NK-92 (cell line): ENCODE measurements around the gene FGFRL1.

ENCODE experiments used
- DNase-seq: peaks from one replicate; lab custom pipeline; 2025; ENCODE audit not compliant: unreplicated experiment; lab: John Stamatoyannopoulos, UW

FGFRL1 gene

GRCh38 chr4:1062419-1062818 lies 51.0 kb downstream of the FGFRL1 start:
- no peak for DNase-seq

GRCh38 chr4:1065732-1066131 lies 54.3 kb downstream of the FGFRL1 start:
- DNase-seq: no peak

- no peak for DNase-seq
These were observed 58.0 kb downstream of the FGFRL1 start for GRCh38 chr4:1069394-1069793.

DNA sequence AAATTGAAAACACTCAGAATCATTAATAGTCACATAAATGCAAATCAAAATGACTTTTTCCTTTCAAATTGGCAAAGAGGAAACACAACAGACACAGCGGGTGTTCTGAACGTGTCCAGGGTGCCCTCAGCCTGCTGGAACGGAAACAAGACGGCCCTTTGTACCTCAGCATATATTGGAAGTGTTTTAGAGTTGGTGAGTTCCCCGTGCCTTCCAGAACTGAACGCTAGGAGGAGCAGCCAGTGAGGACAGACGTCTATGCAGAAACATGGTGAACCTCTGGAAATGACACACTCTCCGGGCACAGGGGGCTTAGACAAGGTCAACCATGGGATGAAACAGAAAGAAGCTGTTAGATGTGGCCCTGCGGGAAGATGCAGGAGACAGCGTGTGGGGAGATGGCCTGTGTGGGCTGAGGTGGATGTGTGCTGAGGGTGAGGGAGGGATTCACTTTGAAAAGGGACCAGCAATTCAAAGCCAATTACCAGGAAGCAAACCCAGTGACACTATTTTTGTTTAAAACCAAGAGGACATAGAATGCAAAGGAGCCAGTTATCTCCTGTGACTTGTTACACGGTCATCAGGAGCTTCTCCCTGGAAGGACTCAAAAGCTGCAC lies 61.5 kb downstream of the FGFRL1 start:
- DNase-seq: no peak

DNA sequence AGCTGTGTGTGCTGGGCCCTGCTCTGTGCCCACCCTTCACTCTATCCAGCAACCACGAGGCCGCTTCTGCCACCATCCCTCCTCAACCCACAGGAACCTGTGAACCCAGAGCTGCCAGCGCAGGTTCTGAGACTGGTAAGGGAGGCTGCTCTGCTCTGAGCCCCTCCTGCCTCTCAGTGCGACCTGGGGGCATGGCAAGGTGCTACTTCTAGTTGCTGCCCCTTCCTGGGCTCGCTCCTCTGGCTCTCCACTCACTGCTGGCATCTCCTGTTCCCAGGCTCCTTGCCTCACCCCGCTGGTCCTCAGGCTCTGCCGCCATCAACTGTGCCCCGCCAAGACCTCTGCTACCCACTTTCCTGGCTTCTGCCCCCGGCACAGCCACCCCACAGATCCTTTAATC lies 62.7 kb downstream of the FGFRL1 start:
- DNase-seq: no peak

DNA sequence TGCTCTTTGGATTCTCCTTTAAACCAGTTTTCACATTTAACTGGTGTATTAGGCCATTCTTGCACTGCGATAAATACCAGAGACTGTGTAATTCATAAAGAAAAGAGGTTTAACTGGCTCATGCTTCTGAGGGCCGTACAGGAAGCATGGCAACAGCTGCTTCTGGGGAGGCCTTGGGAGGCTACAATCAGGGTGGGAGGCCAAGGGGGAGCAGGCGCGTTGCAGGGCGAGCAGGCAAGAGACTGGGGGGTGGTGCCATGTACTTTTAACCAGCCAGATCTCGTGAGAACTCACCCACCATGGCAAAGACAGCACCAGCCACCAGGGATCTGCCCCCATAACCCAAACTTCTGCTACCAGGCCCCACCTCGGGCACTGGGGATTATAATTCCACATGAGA lies 63.8 kb downstream of the FGFRL1 start:
- DNase-seq: no peak

- DNase-seq: no peak
These were observed 64.6 kb downstream of the FGFRL1 start for GRCh38 chr4:1075809-1076699.
